ENCODE results near the gene TM4SF18.

TM4SF18 gene

GRCh38 chr3:149280671-149281349, 52.6 kb downstream of the TM4SF18 start:
- DNase-seq = no peak

DNA sequence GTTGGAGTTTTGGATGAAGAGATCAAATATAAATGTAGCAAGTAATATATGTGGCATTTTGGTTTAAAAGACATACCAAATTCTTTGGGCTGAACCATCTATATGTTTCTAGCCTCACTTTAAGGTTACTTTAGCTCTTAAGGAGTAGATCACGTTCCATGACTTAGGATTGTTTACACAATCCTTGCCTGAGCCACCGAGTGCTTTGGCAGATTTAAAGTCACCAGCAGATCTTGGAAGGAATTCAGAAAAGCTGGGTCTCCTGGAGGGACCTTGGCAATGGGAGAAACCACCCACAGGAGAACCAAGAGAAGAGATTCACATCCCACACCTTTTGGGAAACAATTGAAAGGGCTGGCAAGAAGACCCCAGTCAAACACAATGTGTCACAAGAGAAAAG, 54.5 kb downstream of the TM4SF18 start:
- no peak for DNase-seq

- DNase-seq = peak; percentile 79
These were observed 56.1 kb downstream of the TM4SF18 start for GRCh38 chr3:149277331-149277813.

- no peak for DNase-seq
These were observed 56.8 kb downstream of the TM4SF18 start for GRCh38 chr3:149276619-149277018.

GRCh38 chr3:149274220-149274619, 59.2 kb downstream of the TM4SF18 start:
- DNase-seq = no peak

DNA sequence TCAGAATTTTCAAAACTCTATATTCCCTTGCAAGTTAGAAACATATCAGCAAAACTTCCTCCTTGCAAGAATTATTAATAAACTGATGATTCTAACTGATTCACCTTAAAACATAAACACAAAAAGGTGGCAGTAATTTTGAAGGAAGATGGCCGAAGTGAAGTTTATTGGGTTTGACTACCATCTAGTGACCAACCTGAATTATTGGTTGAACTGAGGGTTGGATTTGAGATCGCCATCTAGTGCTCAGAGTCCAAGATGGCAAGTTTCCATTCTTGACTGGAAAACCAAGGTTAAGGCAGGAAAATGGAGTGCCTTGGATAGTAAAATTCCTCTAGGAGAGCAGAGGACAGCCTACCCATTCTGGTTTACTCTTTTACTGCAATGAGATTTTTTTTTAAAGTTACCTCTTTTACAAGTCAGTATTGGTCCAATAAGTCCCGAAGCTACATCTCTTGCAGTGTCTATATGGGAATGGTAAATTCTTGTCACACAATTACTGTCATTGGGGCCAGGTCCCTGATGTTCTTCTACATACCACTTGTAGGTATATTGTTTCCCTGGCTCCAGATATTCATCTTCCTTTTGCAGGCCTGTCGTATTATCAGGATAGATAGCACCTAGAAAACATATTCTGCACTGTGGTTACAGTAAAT, 60.2 kb downstream of the TM4SF18 start:
- peak; percentile 48 for DNase-seq

GRCh38 chr3:149271669-149272068, 61.8 kb downstream of the TM4SF18 start:
- no peak for DNase-seq

DNA sequence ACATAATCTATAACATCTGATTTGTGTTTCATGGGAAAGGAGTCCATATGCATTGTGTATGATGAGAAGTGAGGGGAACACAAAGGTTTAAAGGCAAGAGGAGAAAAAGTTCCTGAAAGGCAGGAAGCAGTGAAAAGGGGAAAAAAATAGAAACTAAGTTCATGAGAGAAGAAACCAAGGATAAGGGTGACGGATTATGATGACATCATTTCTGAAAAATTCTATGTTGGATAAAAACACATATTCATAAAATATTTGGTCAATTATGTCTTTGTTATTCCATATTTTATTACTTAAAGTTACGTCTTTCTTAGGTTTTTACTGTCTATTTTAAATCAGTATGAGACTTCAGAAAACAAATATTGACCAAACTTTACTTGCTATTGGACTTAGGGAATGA, 63.3 kb downstream of the TM4SF18 start:
- DNase-seq = no peak

GRCh38 chr3:149269687-149270086, 63.7 kb downstream of the TM4SF18 start:
- no peak for DNase-seq
